Metanephros (tissue), 1 donor: ENCODE measurements around the gene ACOT13. TPM values are rescaled to one million over a fixed set of nuclear protein-coding genes. Genes with fewer than 3 reads are reported as not detected.

Experiments
- total RNA-seq: library from RNA; depleted of rRNA; stranded (reverse); fragments of >200 nt; gene quantifications from one replicate; pipeline ENCODE4 v1.2.3, GENCODE V29; 2014

ACOT13 gene
- total RNA-seq = 7.5 TPM

DNA sequence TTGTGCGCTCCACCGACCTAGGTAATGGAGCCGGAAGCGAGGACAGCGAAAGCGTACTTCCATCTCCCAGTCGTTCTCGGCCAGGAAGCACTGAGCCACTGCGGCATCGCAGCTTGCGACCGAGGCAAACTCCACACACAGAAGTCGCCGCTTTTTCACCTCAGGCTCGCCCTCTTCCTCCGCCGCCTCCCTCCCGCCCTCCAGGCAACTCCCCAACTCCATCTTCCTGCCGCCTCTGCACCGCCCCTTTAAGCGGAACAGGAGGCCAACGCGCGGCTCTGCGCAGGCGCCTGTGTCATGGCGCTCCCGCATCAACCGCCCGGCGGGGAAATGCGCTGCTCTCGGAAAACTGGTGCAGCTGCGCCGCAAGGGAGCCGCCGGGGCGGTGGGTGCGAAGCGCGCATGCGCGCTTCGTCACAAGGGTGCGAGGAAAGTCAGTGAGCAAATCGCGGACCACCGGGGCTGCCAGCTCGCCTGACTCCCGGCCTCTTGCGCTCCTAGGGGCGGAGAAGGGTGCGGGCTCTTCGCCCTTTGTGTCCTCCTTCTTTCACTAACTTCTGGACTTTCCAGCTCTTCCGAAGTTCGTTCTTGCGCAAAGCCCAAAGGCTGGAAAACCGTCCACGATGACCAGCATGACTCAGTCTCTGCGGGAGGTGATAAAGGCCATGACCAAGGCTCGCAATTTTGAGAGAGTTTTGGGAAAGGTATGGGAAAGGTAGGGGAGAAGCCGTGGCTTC is at the start of gene ACOT13, which contains the start of gene TDP2:
Gene ACOT13, plus strand, starts transcription at position 437 of the 737 bp plus-strand sequence. Its CDS starts 187 bp downstream, at position 624.
Gene TDP2, minus strand, starts transcription at position 259 of the 737 bp plus-strand sequence. Its CDS starts 37 bp downstream, at position 222.

DNA sequence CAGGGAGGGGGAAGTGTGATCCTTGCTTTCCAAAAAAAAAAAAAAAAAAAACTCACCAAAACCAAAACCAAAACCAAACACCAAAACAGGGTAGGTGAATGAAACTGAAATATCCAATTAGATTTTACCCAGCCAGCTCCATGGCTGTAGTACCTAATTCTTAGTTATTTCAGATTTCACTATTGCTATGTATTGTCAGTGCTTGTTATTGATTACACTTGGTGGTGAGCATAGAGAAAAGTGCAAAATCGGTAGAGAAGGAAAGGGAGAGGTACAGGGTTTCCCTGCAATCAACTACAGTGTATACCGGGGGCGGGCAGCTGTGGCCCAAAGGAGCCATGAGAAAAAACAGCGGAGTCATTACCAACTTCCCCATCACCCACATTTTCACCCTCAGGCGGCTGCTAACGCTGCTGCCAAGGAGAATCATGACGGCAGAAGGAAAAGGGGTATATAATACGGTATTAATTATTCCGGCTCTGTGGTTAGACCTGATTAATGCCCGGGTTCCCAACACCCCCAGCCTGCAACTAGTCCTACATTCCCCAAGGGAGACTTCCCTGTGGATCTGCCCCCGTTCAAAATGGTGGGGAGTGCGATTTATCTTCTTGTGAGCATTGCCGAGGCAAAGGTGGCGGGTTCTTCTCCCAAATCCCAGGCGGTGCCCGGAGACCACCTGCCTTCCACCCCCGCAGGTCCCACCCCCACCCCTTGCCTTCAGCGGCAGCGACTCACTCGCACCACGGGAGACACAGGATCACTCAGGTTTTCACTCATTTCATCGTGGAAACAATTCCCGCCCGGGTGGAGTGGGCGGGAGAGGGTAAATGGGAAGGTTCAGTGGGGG is 52.5 kb downstream of the ACOT13 start, which contains the start of gene C6orf62:
Gene C6orf62, minus strand, starts transcription at position 30 of the 847 bp plus-strand sequence. CDS start 486 bp downstream, outside the sequence.

Other genes starting within 250 kb of the ACOT13 start
- 3.9 TPM for gene GPLD1, start 177.5 kb upstream of the ACOT13 start, total RNA-seq
- gene ALDH5A1, start 172.1 kb upstream of the ACOT13 start, total RNA-seq = 21.0 TPM
- gene KIAA0319, start 20.9 kb upstream of the ACOT13 start, total RNA-seq = 0.29 TPM
- 38.9 TPM for gene TDP2, start 178 bp upstream of the ACOT13 start, total RNA-seq
- gene C6orf62, start 52.1 kb downstream of the ACOT13 start, total RNA-seq = 78.2 TPM
- gene GMNN, start 107.9 kb downstream of the ACOT13 start, total RNA-seq = 31.7 TPM
- gene ARMH2, start 131.8 kb downstream of the ACOT13 start, total RNA-seq = not detected